Ovary (tissue), 3 donors: Measurements from ENCODE around the gene KIF5A.

Source experiments
- EP300 ChIP-seq: sonication (generic); formaldehyde crosslinking; IDR thresholded peaks from one replicate; pipeline ENCODE4 v1.6.1; 2017; ENCODE audit warnings: antibody characterized with exemption
- TF ChIP-seq, protein P1 (sequence below), 3 donors: fragments of 450-650 bp in 2 of 3; fragments of 200-600 bp in 1 of 3; IDR thresholded peaks; one replicate each; pipeline versions ENCODE4 v1.5.1 to v1.8.0; 2016 to 2022; ENCODE audit warnings: antibody characterized with exemption in 3 of 3, mild to moderate bottlenecking in 1 of 3
- donor health status: DM: no; HTN: no; CAD: no.

DNA sequence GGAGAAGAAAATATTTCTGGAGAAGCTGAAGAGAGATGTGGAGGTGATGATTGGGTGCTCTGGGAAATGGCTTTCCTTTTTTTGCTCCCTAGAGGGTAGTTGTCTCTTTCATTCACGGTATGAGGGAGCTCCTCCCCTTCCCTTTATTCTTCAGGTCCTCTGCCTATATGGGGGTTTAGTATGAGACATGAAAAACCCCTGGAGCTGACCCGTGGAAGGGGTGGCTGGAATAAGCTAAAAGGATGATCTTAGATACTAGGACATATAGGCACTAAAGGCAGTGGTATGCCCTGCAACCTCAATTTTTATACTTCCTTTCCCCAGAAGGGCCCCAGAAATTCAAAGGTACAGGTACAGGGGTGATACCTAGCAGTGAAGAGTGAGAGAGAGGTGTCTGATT, 50.6 kb downstream of the KIF5A start:
- TF ChIP-seq EP300, result no peak
- TF ChIP-seq, protein P1, sequence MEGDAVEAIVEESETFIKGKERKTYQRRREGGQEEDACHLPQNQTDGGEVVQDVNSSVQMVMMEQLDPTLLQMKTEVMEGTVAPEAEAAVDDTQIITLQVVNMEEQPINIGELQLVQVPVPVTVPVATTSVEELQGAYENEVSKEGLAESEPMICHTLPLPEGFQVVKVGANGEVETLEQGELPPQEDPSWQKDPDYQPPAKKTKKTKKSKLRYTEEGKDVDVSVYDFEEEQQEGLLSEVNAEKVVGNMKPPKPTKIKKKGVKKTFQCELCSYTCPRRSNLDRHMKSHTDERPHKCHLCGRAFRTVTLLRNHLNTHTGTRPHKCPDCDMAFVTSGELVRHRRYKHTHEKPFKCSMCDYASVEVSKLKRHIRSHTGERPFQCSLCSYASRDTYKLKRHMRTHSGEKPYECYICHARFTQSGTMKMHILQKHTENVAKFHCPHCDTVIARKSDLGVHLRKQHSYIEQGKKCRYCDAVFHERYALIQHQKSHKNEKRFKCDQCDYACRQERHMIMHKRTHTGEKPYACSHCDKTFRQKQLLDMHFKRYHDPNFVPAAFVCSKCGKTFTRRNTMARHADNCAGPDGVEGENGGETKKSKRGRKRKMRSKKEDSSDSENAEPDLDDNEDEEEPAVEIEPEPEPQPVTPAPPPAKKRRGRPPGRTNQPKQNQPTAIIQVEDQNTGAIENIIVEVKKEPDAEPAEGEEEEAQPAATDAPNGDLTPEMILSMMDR (IDR thresholded peaks at IDR 0.05), result no peak
